ENCODE results near the gene LTA.

The LTA gene

DNA sequence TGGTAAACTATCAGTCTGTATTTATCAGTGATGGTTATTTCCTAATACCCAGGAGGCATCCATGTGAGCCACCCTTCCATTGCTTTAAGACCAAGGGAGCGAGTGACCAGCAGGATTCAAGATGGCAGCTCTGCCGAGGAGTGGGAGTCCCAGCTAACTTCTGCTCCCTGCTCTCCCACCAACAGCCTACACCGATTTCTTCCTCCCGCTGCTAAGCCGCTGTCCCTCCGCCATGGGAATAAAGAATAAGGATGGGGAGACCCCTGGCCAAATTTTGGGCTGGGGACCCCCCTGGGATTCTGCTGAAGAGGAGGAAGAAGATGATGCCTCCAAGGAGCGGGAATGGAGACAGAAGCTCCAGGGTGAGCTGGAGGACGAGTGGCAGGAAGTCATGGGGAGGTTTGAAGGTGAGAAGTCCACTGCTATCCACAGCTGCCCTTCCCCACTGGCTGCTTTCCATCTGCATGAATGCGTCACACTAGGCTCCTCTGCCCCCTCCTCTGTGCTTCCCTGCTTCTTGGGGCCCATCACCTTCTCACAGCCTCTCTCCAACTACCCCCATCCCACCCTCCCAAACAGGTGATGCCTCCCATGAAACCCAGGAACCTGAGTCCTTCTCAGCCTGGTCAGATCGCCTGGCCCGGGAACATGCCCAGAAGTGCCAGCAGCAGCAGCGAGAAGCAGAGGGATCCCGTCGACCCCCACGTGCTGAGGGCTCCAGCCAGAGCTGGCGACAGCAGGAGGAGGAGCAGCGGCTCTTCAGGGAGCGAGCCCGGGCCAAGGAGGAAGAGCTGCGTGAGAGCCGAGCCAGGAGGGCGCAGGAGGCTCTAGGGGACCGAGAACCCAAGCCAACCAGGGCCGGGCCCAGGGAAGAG, 14.4 kb upstream of the LTA start:
- no peak for ATAC-seq

DNA sequence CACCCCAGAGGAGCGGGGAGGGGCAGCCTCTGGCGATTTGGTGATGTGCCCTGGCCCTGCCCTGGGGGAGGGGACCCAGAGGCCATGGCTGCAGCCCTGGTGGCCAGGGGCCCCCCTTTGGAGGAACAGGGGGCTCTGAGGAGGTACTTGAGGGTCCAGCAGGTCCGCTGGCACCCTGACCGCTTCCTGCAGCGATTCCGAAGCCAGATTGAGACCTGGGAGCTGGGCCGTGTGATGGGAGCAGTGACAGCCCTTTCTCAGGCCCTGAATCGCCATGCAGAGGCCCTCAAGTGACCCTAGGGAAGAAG, 13.8 kb upstream of the LTA start:
- TF ChIP-seq, protein P1, sequence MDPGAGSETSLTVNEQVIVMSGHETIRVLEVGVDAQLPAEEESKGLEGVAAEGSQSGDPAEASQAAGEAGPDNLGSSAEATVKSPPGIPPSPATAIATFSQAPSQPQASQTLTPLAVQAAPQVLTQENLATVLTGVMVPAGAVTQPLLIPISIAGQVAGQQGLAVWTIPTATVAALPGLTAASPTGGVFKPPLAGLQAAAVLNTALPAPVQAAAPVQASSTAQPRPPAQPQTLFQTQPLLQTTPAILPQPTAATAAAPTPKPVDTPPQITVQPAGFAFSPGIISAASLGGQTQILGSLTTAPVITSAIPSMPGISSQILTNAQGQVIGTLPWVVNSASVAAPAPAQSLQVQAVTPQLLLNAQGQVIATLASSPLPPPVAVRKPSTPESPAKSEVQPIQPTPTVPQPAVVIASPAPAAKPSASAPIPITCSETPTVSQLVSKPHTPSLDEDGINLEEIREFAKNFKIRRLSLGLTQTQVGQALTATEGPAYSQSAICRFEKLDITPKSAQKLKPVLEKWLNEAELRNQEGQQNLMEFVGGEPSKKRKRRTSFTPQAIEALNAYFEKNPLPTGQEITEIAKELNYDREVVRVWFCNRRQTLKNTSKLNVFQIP (CRISPR knock-in tag; IDR thresholded peaks at IDR 0.05; ENCODE audit: borderline replicate concordance, low read depth), result no peak
- TF ChIP-seq, protein P2, sequence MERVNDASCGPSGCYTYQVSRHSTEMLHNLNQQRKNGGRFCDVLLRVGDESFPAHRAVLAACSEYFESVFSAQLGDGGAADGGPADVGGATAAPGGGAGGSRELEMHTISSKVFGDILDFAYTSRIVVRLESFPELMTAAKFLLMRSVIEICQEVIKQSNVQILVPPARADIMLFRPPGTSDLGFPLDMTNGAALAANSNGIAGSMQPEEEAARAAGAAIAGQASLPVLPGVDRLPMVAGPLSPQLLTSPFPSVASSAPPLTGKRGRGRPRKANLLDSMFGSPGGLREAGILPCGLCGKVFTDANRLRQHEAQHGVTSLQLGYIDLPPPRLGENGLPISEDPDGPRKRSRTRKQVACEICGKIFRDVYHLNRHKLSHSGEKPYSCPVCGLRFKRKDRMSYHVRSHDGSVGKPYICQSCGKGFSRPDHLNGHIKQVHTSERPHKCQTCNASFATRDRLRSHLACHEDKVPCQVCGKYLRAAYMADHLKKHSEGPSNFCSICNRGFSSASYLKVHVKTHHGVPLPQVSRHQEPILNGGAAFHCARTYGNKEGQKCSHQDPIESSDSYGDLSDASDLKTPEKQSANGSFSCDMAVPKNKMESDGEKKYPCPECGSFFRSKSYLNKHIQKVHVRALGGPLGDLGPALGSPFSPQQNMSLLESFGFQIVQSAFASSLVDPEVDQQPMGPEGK (CRISPR knock-in tag; IDR thresholded peaks at IDR 0.05; ENCODE audit: borderline replicate concordance), result no peak
- TF ChIP-seq, protein P3, sequence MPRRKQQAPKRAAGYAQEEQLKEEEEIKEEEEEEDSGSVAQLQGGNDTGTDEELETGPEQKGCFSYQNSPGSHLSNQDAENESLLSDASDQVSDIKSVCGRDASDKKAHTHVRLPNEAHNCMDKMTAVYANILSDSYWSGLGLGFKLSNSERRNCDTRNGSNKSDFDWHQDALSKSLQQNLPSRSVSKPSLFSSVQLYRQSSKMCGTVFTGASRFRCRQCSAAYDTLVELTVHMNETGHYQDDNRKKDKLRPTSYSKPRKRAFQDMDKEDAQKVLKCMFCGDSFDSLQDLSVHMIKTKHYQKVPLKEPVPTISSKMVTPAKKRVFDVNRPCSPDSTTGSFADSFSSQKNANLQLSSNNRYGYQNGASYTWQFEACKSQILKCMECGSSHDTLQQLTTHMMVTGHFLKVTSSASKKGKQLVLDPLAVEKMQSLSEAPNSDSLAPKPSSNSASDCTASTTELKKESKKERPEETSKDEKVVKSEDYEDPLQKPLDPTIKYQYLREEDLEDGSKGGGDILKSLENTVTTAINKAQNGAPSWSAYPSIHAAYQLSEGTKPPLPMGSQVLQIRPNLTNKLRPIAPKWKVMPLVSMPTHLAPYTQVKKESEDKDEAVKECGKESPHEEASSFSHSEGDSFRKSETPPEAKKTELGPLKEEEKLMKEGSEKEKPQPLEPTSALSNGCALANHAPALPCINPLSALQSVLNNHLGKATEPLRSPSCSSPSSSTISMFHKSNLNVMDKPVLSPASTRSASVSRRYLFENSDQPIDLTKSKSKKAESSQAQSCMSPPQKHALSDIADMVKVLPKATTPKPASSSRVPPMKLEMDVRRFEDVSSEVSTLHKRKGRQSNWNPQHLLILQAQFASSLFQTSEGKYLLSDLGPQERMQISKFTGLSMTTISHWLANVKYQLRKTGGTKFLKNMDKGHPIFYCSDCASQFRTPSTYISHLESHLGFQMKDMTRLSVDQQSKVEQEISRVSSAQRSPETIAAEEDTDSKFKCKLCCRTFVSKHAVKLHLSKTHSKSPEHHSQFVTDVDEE (CRISPR knock-in tag; IDR thresholded peaks at IDR 0.05), result no peak
- TF ChIP-seq, protein P4, sequence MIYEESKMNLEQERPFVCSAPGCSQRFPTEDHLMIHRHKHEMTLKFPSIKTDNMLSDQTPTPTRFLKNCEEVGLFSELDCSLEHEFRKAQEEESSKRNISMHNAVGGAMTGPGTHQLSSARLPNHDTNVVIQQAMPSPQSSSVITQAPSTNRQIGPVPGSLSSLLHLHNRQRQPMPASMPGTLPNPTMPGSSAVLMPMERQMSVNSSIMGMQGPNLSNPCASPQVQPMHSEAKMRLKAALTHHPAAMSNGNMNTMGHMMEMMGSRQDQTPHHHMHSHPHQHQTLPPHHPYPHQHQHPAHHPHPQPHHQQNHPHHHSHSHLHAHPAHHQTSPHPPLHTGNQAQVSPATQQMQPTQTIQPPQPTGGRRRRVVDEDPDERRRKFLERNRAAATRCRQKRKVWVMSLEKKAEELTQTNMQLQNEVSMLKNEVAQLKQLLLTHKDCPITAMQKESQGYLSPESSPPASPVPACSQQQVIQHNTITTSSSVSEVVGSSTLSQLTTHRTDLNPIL (CRISPR knock-in tag; IDR thresholded peaks at IDR 0.05; ENCODE audit: low read depth), result no peak
- TF ChIP-seq TOX (CRISPR knock-in tag; IDR thresholded peaks at IDR 0.05; ENCODE audit: borderline replicate concordance) (no peak), RARB (CRISPR knock-in tag; IDR thresholded peaks at IDR 0.05) (no peak), ARNTL (CRISPR knock-in tag; IDR thresholded peaks at IDR 0.05; ENCODE audit: borderline replicate concordance, low read depth) (no peak), SNAI2 (CRISPR knock-in tag; IDR thresholded peaks at IDR 0.05) (no peak), BACH2 (CRISPR knock-in tag; IDR thresholded peaks at IDR 0.05; ENCODE audit: borderline replicate concordance) (no peak), ZNF70 (CRISPR knock-in tag; IDR thresholded peaks at IDR 0.05) (no peak), GLIS3 (CRISPR knock-in tag; IDR thresholded peaks at IDR 0.05) (no peak), ESRRG (CRISPR knock-in tag; IDR thresholded peaks at IDR 0.05) (no peak), ISL1 (CRISPR knock-in tag; IDR thresholded peaks at IDR 0.05) (no peak), ZC3H10 (CRISPR knock-in tag; IDR thresholded peaks at IDR 0.05) (no peak), ZFP30 (CRISPR knock-in tag; IDR thresholded peaks at IDR 0.05) (no peak)
- TF ChIP-seq, protein P5, sequence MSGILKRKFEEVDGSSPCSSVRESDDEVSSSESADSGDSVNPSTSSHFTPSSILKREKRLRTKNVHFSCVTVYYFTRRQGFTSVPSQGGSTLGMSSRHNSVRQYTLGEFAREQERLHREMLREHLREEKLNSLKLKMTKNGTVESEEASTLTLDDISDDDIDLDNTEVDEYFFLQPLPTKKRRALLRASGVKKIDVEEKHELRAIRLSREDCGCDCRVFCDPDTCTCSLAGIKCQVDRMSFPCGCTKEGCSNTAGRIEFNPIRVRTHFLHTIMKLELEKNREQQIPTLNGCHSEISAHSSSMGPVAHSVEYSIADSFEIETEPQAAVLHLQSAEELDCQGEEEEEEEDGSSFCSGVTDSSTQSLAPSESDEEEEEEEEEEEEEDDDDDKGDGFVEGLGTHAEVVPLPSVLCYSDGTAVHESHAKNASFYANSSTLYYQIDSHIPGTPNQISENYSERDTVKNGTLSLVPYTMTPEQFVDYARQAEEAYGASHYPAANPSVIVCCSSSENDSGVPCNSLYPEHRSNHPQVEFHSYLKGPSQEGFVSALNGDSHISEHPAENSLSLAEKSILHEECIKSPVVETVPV (CRISPR knock-in tag; IDR thresholded peaks at IDR 0.05), result no peak
- ATAC-seq, result no peak

More for the DNA sequence above, 14.4 kb upstream of the LTA start:
- TF ChIP-seq ESRRG (CRISPR knock-in tag; IDR thresholded peaks at IDR 0.05), result no peak
- TF ChIP-seq, protein P5 (CRISPR knock-in tag; IDR thresholded peaks at IDR 0.05), result no peak
- TF ChIP-seq ARNTL (CRISPR knock-in tag; IDR thresholded peaks at IDR 0.05; ENCODE audit: borderline replicate concordance, low read depth), result no peak
- TF ChIP-seq TCF4 (CRISPR knock-in tag; IDR thresholded peaks at IDR 0.05; ENCODE audit: borderline replicate concordance), result no peak
- TF ChIP-seq, protein P1 (CRISPR knock-in tag; IDR thresholded peaks at IDR 0.05; ENCODE audit: borderline replicate concordance, low read depth), result no peak

Data from SK-N-SH treated with all-trans-retinoic acid at 6 μM for 48 hours (cell line).